Activated T-helper 1 cell treated with Interleukin-2 at 50 U/mL for 16 hours (primary cell): Measurements from ENCODE around the gene KNSTRN.
A peak's percentile ranks its signal among the peaks of the same experiment; 100 is the strongest.

Experiments
- DNase-seq: peaks from one replicate; pipeline ENCODE4 v3.0.0-alpha.2; 2020; ENCODE audit warnings: low read depth

KNSTRN gene

GRCh38 chr15:40366457-40367370, 15.8 kb upstream of the KNSTRN start:
- no peak for DNase-seq

DNA sequence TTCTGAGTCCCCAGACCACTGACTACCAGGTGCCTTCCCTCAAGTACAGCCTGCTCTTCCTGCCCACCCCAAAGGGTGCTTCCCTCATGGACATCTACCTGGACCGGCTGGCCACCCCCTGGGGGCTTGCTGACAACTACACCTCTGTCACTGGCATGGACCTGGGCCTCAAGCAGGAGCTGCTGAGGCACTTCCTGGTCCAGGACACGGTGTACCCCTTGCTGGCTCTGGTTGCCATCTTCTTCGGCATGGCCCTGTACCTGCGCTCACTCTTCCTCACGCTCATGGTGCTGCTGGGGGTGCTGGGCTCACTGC, 15.2 kb upstream of the KNSTRN start:
- DNase-seq, result no peak

DNA sequence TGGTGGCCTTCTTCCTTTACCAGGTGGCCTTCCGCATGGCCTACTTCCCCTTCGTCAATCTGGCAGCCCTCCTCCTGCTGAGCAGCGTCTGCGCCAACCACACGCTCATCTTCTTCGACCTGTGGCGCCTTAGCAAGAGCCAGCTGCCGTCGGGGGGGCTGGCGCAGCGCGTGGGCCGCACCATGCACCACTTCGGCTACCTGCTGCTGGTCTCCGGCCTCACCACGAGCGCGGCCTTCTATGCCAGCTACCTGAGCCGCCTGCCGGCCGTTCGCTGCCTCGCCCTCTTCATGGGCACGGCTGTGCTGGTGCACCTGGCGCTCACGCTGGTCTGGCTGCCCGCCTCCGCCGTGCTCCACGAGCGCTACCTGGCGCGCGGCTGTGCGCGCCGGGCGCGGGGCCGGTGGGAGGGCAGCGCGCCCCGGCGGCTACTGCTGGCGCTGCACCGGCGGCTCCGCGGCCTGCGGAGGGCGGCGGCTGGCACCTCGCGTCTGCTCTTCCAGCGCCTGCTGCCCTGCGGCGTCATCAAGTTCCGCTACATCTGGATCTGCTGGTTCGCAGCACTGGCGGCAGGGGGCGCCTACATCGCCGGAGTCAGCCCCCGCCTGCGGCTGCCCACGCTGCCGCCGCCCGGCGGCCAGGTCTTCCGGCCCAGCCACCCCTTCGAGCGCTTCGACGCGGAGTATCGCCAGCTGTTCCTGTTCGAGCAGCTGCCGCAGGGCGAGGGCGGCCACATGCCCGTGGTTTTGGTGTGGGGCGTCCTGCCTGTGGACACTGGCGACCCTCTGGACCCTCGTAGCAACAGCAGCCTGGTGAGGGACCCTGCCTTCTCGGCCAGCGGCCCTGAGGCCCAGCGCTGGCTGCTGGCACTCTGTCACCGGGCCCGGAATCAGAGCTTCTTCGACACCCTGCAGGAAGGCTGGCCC, 14.6 kb upstream of the KNSTRN start:
- peak; percentile 81 for DNase-seq

GRCh38 chr15:40368719-40369473, 13.6 kb upstream of the KNSTRN start:
- DNase-seq, result no peak

GRCh38 chr15:40369474-40369869, 13.0 kb upstream of the KNSTRN start:
- no peak for DNase-seq

DNA sequence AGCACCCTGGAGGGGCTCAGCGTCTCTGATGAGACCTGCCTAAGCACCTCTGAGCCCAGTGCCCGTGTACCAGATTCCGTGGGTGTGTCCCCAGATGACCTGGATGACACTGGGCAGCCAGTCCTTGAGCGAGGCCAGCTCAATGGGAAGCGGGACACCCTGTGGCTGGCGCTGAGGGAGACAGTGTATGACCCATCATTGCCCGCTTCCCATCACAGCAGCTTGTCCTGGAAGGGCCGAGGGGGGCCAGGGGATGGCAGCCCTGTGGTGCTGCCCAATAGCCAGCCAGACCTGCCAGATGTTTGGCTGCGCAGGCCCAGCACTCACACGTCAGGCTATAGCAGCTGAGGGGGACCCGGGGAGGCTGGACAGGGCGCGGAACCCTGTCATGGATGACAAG, 12.6 kb upstream of the KNSTRN start:
- DNase-seq, result no peak

- no peak for DNase-seq
Measured at GRCh38 chr15:40372981-40373380, 9.5 kb upstream of the KNSTRN start.

DNA sequence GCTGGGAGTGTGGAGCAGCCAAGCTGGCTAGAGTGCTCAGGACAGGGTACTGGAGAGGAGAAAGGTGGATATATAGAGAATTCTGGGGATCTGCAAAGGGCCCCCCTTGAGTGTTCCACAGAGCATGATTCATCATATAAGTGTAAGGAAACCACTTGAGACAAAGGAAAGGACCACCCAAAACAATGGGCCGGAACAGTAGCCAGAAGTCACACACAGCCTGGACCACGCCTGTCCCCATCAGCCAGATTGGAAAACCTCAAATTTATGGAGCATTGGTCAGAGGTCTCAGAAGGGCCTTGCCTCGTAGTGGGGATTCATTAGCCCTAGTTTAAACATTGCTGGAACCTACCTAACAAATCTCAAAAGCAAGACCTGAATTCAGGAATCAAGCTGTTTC, 4.9 kb upstream of the KNSTRN start:
- DNase-seq, result no peak

DNA sequence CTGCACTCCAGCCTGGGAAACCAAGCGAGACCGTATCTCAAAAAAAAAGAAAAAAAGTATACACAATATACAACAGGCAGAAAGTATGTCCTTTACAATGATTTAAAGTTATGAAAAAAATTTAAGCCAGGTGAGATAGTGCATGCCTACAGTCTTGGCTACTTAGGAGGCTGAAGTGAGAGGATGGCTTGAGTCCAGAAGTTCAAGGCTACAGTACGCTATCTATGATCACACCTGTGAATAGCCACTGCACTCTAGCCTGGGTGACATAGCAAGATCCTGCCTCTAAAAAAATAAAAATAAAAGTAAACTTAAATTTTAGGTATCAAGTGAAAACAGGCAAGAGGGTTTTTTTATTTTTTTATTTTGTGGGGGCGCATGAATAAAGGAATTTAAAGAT, 3.1 kb upstream of the KNSTRN start:
- DNase-seq, result no peak

GRCh38 chr15:40379853-40380252, 2.7 kb upstream of the KNSTRN start:
- no peak for DNase-seq

DNA sequence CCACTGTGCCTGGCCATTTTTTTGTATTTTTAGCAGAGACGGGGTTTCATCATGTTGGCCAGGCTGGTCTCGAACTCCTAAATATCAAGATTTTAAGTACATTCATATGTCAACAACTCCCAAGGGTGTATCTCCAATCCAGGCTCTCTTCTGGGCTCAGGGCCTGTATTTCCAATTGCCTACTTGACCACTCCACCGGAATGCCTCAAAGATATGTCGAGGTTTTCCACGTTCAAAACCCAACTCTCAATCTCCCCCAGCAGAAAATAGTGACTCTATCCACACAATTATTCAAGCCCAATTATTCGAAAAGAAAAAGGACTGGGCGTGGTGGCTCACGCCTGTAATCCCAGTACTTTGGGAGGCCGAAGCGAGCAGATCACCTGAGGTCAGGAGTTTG, 1.9 kb upstream of the KNSTRN start:
- DNase-seq, result no peak

DNA sequence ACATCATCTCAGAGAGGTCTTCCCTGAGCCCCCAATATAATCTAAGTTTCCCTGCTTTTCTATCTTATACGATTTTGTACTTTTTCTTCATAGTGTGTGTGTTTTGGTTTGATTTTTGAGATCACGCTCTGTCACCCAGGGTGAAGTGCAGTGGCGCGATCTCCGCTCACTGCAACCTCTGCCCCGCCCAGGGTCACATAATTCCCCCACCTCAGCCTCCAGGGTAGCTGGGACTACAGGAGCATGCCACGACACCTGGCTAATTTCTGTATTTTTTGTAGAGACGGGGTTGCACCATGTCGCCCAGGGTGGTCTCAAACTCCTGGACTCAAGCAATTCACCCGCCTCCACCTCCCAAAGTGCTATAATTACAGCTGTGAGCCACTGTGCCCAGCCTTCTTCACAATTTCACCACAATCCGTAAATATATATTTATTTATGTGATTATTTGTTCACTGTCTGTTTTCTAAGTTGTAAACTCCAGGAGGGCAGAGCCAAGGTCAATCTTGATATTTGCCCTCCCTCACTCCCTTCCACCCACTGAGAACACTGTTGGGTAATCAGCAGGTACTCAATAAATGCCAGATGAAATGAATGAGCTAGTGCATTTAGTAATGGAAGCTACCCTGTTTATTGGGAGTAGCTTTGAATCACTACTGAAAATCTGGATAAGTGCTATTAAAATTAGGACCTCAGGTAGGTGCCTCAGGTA, 547 bp upstream of the KNSTRN start:
- no peak for DNase-seq

DNA sequence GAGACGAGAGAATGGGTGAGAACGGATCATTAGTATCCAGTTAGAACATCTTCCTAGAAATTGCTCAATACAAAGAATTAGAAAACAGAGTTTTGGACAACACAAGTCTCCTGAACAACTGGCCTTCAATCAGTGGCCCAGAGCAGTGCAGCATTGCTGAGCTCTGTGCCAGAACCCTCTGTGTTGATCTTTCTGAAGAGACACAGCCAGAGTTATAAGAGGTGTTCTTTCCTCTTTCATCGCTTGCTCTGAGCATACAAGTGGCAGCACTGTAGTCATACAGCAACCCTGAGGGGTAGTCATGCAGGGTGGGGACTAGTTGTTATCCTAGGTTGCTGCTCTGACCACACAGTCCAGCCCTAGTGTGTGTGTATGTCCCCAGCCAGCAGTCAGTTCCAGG, 4.0 kb downstream of the KNSTRN start:
- no peak for DNase-seq

DNA sequence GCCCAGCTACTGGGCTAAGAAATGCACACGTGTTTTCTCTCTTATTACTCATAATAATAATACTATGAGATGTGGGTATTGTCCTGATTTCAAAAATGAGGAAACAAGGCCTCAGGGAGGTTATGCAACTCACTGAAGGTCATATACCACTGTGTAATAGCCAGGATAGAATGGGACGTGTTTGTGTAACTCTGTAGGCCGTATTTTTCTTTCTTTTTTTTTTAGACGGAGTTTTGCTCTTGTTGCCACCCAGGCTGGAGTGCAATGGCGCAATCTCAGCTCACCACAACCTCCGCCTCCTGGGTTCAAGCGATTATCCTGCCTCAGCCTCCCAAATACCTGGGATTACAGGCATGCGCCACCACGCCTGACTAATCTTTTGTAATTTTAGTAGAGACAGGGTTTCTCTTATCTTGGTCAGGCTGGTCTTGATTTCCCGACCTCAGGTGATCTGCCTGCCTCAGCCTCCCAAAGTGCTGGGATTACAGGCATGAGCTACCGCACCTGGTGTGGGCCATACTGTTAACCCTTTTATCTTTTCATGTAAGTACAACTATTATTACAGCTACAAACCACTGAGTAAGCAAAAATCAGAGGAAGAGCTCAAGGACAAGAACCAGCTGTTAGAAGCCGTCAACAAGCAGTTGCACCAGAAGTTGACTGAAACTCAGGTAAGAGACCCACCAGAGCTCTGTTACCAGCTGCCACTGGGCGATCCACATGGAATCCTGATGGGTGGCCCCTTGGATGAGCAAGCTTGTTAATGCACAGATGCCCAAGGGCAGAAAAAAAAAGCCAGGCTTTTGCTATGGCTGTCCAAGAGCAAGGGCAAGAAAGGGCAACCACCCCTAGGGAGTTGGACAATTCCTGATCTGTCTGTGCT, 6.7 kb downstream of the KNSTRN start:
- no peak for DNase-seq

GRCh38 chr15:40389824-40390595, 7.5 kb downstream of the KNSTRN start:
- DNase-seq, result no peak

GRCh38 chr15:40392986-40393948, 10.7 kb downstream of the KNSTRN start:
- no peak for DNase-seq

- DNase-seq, result no peak
Measured at GRCh38 chr15:40397688-40398412, 15.3 kb downstream of the KNSTRN start.

DNA sequence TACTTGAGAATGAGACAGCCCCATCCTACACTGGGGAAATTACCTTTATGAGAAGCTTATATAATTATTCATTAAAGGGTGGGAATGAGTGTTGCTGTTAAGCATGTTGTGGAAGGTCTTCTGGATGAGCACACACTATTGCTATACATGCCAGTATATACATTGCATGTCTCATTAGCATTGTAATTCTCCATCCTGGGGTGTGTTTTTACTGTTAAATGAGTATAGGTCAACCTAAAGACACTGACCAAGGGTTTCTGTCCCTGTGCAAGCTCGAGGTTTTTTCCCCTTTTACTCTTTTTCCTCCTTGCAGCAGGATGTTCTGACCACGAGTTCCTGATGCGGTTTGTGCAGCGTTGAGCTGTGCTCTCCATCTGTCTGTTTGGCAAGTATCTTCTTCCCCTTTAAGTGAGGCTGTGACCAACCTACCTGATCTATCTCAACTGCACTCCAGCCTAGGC, 15.9 kb downstream of the KNSTRN start:
- DNase-seq, result no peak
